Small intestine (tissue), 7 donors: ENCODE data around the gene ABCA12. TPM values are rescaled to one million over a fixed set of nuclear protein-coding genes. Genes with fewer than 3 reads are reported as not detected.

Source experiments
- DNase-seq, 2 donors: peaks; one replicate each; pipeline versions ENCODE4 v3.0.0 to v3.0.0-alpha.2; 2013
- FAIRE-seq: peaks from 2 replicates; lab custom pipeline; 2012; peaks lifted over from hg19 to GRCh38; lab: Jason Lieb, UNC
- H3K27ac ChIP-seq, 3 donors: one replicate each; pipeline ENCODE4 v1.5.1; 2013; ENCODE audit warnings: low read length in 2 of 3, mild to moderate bottlenecking in 2 of 3, control low read depth in 1 of 3, inconsistent platforms in 1 of 3, low read depth in 1 of 3, moderate library complexity in 1 of 3
- H3K27me3 ChIP-seq, 3 donors: one replicate each; pipeline ENCODE4 v1.6.1; 2013; ENCODE audit warnings: low read length in 3 of 3, inconsistent platforms in 1 of 3; ENCODE audit not compliant: control insufficient read depth in 3 of 3, insufficient read depth in 3 of 3
- H3K36me3 ChIP-seq, 3 donors: one replicate each; pipeline ENCODE4 v1.6.1; 2013; ENCODE audit warnings: low read length in 3 of 3, inconsistent platforms in 1 of 3, low read depth in 1 of 3, mild to moderate bottlenecking in 1 of 3, moderate library complexity in 1 of 3; ENCODE audit not compliant: control insufficient read depth in 3 of 3, insufficient read depth in 2 of 3
- H3K4me1 ChIP-seq, 3 donors: one replicate each; pipeline ENCODE4 v1.6.1; 2013; ENCODE audit warnings: low read length in 2 of 3, inconsistent platforms in 1 of 3, low read depth in 1 of 3, mild to moderate bottlenecking in 1 of 3, moderate library complexity in 1 of 3; ENCODE audit not compliant: control insufficient read depth in 3 of 3, insufficient read depth in 2 of 3
- H3K4me3 ChIP-seq, 3 donors: one replicate each; pipeline ENCODE4 v1.5.1; 2013; ENCODE audit warnings: low read length in 3 of 3, control low read depth in 1 of 3, inconsistent platforms in 1 of 3, low read depth in 1 of 3, mild to moderate bottlenecking in 1 of 3, moderate library complexity in 1 of 3
- H3K9me3 ChIP-seq, 2 donors: one replicate each; pipeline ENCODE4 v1.6.1; 2013; ENCODE audit warnings: low read depth in 1 of 2, low read length in 1 of 2; ENCODE audit not compliant: control insufficient read depth in 2 of 2, insufficient read depth in 1 of 2
- WGBS, 3 donors: extraction: QIAGEN DNeasy Blood & Tissue Kit; methylation state at CpG; one replicate each; pipeline ENCODE4 v1.1.7; 2013; 5-methylcytosine and 5-hydroxymethylcytosine counted together
- polyA plus RNA-seq, 4 donors: library from polyadenylated mRNA; stranded (reverse) in 3 of 4; unstranded in 1 of 4; fragments of 200-250 nt in 3 of 4; fragments of 120-200 nt in 1 of 4; gene quantifications; one replicate each; pipeline versions ENCODE4 v1.2.1 to v1.2.3, GENCODE V29; 2013
- donor health status: healthy with polysubstance abuse.
- donor health status: control.
- donor health status: control.
- donor health status: Bipolar disorder and iron deficiency.
- donor health status: healthy.

The ABCA12 gene
- polyA plus RNA-seq, 4 donors = under 0.01 to 0.03 TPM; not detected in 2

GRCh38 chr2:215144106-215144875 lies 5.9 kb upstream of the ABCA12 start:
- DNase-seq (no peak), FAIRE-seq (no peak)
- Histone ChIP-seq H3K4me1 (no peaks in the 10 kb centered on the region), H3K27me3 (no peaks in the 10 kb centered on the region), H3K9me3 (no peaks in the 10 kb centered on the region), H3K27ac (no peak overlapping the region), H3K4me3 (no peak overlapping the region), H3K36me3 (no peaks in the 10 kb centered on the region)
- WGBS, 3 donors = 71 to 82% (median 76%) methylated on average over 5 of the region's 5 CpGs

GRCh38 chr2:215143458-215143857 lies 5.0 kb upstream of the ABCA12 start:
- no peak for DNase-seq
- no peaks in the 10 kb centered on the region for H3K9me3 ChIP-seq
- FAIRE-seq = no peak

DNA sequence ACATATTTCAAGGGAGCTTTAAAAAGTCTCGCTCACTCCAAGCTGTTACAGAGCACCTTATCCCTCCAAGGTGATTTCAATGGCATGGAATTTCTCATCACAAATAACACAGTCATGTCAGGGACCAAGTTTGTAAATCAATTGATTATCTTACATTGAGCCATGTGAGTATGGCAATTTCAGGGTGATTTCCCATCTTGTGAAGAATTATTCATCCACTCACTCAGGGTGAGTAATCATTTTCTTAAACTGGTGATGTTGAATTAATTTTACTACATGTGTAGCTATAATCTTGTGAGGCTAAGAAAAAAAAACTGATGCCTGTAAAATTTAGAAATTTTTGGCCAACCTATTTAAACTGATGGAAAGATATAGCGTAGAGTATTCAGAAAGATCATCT lies 3.3 kb upstream of the ABCA12 start:
- WGBS, 3 donors = 91 to 94% (median 94%) methylated on average over 2 of the region's 2 CpGs
- no peaks in the 10 kb centered on the region for H3K4me1 ChIP-seq
- H3K9me3 ChIP-seq = no peaks in the 10 kb centered on the region
- H3K27me3 ChIP-seq = no peaks in the 10 kb centered on the region
- H3K36me3 ChIP-seq = no peaks in the 10 kb centered on the region
- no peak for FAIRE-seq
- no peak for DNase-seq
- no peak overlapping the region for H3K4me3 ChIP-seq
- H3K27ac ChIP-seq = no peak overlapping the region

More at GRCh38 chr2:215143458-215143857, 5.0 kb upstream of the ABCA12 start:
- Histone ChIP-seq H3K27ac (no peak overlapping the region), H3K36me3 (no peaks in the 10 kb centered on the region), H3K4me1 (no peaks in the 10 kb centered on the region), H3K27me3 (no peaks in the 10 kb centered on the region), H3K4me3 (no peak overlapping the region)

DNA sequence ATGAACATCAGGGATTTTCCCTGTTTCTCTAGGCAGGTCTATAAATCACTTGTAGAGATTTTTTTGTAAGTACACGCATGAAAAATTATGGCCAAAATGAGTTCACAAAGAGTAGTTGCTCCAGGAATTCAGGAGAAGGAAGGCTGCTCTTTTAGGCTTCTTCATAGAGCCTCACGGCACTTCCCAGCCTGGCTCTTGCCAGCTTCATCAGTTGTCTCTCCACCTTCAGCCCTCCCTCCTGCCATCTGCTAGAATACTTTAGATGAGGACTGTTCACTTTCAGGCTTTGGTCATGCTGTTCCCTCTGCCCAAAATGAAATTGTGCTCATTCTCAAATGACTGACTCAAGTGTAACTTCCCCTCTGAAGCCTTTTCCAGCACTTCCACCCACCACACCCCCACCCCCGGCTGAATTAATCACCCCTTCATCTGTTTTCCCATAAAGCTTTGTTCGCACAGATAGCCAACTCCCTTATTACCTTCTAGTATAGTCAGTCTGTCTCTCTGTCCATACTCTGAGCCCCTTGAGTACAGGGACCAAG lies 1.8 kb upstream of the ABCA12 start:
- no peaks in the 10 kb centered on the region for H3K4me1 ChIP-seq
- DNase-seq (no peak), FAIRE-seq (no peak)
- H3K27ac ChIP-seq = no peak overlapping the region
- H3K27me3 ChIP-seq = no peaks in the 10 kb centered on the region
- no peak overlapping the region for H3K4me3 ChIP-seq
- 68 to 72% (median 69%) methylated on average over 4 of the region's 4 CpGs for WGBS, 3 donors
- no peaks in the 10 kb centered on the region for H3K36me3 ChIP-seq
- H3K9me3 ChIP-seq = no peaks in the 10 kb centered on the region

DNA sequence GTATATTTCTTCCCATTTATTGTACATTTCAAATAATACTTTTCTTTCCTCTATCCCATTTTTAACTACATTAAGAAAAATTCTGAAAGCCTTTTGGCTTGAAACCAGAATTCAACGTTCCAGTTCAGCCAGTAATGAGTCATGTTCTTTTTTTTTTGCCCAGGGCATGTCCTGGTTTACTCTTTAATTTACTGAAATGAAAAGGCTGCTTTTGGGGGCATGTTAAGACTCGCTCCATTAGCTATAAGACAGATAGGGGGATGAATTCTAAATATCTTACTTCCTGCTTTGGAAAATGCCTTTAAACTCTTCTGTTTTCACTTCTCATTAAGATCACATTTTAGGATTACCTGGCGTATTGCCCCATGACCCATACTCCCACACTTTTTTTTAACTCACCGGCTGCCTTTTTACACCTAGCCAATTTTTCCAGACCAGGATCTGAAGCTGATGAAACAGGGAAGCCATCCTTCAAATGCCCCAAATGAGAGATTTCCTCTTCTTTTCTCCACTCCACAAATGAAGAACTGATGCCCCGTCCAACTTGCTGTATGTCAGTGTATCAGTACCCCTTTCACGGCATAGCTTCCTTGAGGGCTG lies 585 bp downstream of the ABCA12 start:
- Histone ChIP-seq H3K27ac (no peak overlapping the region), H3K4me3 (no peak overlapping the region)
- WGBS, 3 donors = 61 to 65% (median 64%) methylated on average over 6 of the region's 6 CpGs

GRCh38 chr2:215137329-215137686 lies 1.1 kb downstream of the ABCA12 start:
- H3K36me3 ChIP-seq = no peaks in the 10 kb centered on the region
- DNase-seq (no peak), FAIRE-seq (no peak)
- H3K27me3 ChIP-seq = no peaks in the 10 kb centered on the region
- H3K4me3 ChIP-seq = no peak overlapping the region
- H3K4me1 ChIP-seq = no peaks in the 10 kb centered on the region
- H3K9me3 ChIP-seq = no peaks in the 10 kb centered on the region
- WGBS, 3 donors = 62 to 67% (median 64%) methylated on average over 3 of the region's 3 CpGs
- no peak overlapping the region for H3K27ac ChIP-seq

More for the DNA sequence above, 585 bp downstream of the ABCA12 start:
- DNase-seq = no peak
- H3K27me3 ChIP-seq = no peaks in the 10 kb centered on the region
- no peak for FAIRE-seq
- no peaks in the 10 kb centered on the region for H3K9me3 ChIP-seq
- H3K36me3 ChIP-seq = no peaks in the 10 kb centered on the region
- H3K4me1 ChIP-seq = no peaks in the 10 kb centered on the region

GRCh38 chr2:215136669-215137328 lies 1.6 kb downstream of the ABCA12 start:
- 34 to 61% (median 45%) methylated on average over 3 of the region's 3 CpGs for WGBS, 3 donors

DNA sequence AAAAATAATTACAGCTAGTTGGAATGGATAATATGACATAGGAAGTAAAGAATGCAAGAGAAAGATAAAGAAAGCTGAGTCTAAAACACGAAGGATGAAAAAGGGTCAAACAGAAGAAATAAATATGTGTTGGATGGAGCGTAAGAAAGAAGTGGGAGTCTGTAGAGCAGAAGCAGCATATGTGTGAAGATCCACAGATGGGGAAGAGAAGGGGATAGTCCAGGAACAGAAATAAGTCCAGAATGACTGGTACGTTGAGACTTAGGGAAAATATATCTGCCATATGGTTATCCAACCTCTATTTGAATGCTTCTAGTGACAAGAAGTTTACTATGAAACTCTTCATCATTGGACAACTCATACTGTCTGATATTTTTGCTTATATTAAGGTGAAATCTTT lies 18.0 kb downstream of the ABCA12 start:
- H3K9me3 ChIP-seq = peaks cover 0 to 3% of the 10 kb centered on the region in 2 donors
- H3K4me3 ChIP-seq = no peak overlapping the region
- H3K27me3 ChIP-seq = no peaks in the 10 kb centered on the region
- H3K4me1 ChIP-seq = no peaks in the 10 kb centered on the region
- H3K27ac ChIP-seq = no peak overlapping the region
- no peaks in the 10 kb centered on the region for H3K36me3 ChIP-seq
- DNase-seq (no peak), FAIRE-seq (no peak)
- WGBS, 3 donors = 71 to 77% (median 76%) methylated on average over 3 of the region's 3 CpGs

More at GRCh38 chr2:215136669-215137328, 1.6 kb downstream of the ABCA12 start:
- DNase-seq (no peak), FAIRE-seq (no peak)
- no peaks in the 10 kb centered on the region for H3K36me3 ChIP-seq
- no peaks in the 10 kb centered on the region for H3K4me1 ChIP-seq
- H3K27me3 ChIP-seq = no peaks in the 10 kb centered on the region
- H3K9me3 ChIP-seq = no peaks in the 10 kb centered on the region
- no peak overlapping the region for H3K4me3 ChIP-seq
- no peak overlapping the region for H3K27ac ChIP-seq
